ENCODE results near the gene PTPRD.

DNA sequence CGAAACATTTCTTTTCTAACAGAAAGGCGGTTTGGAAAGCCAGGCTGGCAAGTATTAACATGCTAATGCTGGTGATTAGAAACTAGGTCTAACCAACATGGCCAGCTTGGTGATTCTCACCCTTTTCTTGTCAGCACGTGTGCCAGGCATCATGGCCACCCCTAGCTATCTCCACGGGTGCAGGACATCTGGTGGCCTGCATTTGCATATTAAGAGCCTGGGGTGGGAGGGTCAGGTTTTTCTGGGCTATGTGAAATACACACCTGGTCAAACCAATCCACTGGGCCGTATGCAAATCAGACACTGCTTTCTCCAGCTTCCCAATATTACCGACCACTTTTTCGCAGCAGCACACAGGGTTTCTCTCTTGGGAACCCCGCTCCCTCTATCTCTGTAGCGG lies 612.1 kb downstream of the PTPRD start:
- TF ChIP-seq EP300 (IDR thresholded peaks at IDR 0.05) (no peak), POLR2A (IDR thresholded peaks at IDR 0.05) (no peak)
- TF ChIP-seq, protein P1, sequence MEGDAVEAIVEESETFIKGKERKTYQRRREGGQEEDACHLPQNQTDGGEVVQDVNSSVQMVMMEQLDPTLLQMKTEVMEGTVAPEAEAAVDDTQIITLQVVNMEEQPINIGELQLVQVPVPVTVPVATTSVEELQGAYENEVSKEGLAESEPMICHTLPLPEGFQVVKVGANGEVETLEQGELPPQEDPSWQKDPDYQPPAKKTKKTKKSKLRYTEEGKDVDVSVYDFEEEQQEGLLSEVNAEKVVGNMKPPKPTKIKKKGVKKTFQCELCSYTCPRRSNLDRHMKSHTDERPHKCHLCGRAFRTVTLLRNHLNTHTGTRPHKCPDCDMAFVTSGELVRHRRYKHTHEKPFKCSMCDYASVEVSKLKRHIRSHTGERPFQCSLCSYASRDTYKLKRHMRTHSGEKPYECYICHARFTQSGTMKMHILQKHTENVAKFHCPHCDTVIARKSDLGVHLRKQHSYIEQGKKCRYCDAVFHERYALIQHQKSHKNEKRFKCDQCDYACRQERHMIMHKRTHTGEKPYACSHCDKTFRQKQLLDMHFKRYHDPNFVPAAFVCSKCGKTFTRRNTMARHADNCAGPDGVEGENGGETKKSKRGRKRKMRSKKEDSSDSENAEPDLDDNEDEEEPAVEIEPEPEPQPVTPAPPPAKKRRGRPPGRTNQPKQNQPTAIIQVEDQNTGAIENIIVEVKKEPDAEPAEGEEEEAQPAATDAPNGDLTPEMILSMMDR (IDR thresholded peaks at IDR 0.05) = no peak

Measured in ovary (tissue), 3 donors.